NCI-H2227 (cell line): Measurements from ENCODE around the gene CDS1.
A peak's percentile ranks its signal among the peaks of the same experiment; 100 is the strongest.
"Not testable (repeated sequence)": the region's sequence is repeated elsewhere in the genome, so short reads cannot be mapped to it uniquely, and the experiment has no call there.

Experiments
- DNase-seq: peaks from one replicate; lab custom pipeline; 2025; ENCODE audit not compliant: unreplicated experiment; lab: John Stamatoyannopoulos, UW

The CDS1 gene

GRCh38 chr4:84606645-84607044 is 23.7 kb downstream of the CDS1 start:
- no peak for DNase-seq

GRCh38 chr4:84611531-84611930 is 28.6 kb downstream of the CDS1 start:
- no peak for DNase-seq

DNA sequence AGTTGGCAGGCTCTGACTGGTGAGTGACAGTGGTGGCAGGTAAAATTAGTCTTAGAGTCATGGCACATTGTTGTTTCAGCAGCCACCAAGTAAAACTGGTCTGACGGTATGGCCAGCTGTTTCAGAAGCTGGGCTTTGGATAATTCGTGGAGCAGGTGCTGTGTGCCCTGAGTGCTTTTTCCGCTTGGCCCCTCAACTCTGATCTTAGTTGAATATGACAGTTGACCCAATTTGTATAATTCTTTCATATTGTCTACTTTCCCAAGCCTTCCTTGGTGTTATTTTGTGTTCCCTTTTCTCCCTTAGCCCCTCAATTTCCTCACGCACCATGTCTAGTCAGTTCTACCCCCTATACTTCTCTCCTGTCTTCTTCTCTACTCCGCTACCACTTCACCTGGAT is 32.0 kb downstream of the CDS1 start:
- no peak for DNase-seq

DNA sequence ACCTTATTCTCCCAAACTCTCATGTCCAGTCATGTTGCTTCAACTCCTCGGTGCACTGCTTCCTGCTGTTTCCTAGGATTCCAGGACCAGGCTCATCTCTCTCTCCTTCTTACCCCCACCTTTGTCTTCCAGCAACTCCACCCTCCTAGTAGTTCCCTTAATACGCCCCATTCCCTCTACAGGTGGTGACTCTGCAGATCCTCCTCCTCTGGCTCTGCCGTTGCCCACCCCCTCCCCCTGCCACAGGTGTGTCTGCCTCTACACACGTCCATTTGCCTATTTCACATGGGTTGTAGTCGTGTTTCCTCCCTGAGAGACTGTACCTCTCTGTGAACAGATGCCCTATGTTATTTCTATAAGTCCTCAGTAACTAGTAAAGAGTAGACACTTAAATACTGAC is 32.4 kb downstream of the CDS1 start:
- no peak for DNase-seq

DNA sequence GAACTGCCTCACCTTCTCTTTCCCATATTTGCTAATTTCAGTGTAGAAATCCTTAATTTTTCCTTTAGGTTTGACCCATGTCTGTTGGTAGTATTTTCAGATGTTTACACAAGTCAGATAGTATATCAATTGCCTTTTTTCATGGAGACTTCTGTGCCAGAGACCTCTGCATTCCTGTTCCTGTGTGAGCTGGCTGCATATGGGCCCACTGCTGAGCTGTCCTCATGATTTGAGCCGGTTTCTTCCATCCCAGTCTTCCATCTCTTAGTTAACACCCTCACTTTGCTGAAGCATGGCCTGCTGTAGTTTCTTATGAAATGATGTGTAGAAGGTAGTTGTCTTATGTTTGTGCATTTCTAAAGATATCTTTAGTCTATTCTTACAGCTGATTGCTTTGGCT is 40.0 kb downstream of the CDS1 start:
- no peak for DNase-seq

DNA sequence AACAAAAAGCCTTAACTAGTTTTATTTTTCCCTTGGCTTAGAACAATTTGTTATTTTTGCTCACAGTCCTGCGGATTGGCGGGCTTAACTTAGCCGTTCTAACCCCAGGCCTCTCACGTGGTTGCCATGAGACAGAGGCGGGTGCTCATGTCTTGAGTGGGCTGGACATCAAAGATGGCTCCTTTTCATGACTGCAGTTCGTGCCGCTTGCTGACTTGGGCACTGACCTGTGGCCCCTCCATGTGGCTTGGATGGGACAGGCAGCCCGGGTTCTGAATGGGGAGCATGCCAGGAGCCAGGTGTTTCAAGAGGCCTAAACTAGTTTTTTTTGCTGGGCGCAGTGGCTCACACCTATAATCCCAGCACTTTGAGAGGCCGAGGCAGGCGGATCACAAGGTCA is 40.7 kb downstream of the CDS1 start:
- no peak for DNase-seq

DNA sequence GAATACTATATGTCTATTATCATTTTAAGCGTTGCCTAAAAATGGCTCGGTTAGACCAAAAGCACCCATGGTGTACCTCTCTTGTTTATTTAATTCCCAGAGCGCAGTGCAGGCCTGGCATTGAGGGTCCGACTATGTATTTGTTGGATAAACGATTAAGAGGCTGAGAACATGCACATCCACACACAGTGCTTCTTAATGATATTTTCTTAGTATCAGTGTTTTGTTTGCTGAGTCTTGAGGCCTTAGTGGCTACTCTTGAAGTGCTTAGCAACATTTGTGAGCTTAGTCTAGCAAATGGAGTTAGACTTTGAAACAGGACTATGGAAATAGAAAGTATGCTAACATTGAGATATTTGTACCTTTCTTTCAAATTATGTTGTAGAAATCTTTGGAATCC is 43.7 kb downstream of the CDS1 start:
- no peak for DNase-seq

DNA sequence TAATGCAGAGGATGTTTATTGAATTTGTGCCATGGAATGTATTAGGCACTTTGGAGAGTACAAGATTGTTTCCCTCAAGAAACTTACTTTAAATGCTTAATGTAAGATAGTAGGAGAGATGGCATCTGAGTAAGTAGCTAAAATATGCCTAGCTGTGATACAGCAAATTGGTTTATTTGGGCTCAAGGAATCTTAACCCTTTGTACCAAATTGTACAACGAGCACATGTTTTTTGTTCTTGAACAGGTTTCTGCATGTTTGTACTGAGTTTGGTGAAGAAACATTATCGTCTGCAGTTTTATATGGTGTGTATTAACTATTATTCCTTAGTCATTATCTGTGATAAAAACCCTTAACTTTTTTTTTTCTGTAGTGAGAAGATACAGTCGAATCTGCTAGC is 48.6 kb downstream of the CDS1 start:
- no peak for DNase-seq

- no peak for DNase-seq
These were observed 49.2 kb downstream of the CDS1 start for GRCh38 chr4:84632092-84632491.

GRCh38 chr4:84634961-84635360 is 52.0 kb downstream of the CDS1 start:
- no peak for DNase-seq

DNA sequence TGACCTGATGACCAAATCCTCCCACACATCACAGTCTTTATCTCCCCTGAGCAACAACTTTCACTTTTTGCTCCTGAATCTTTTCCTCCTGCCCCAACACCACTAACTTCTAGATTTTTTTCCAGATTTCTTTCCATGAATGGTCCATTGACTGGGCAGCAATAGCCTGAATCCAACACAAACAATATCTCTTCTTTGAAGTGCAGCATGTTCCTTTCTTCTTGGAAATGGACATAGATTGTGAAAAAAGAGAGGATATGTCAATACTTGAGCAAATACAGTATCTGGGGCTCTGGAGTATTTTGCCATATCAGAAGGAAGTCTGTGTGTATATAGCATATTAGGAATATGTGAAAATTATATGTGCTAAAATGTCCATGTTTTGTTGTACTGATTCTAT is 55.2 kb downstream of the CDS1 start:
- DNase-seq = no peak

- DNase-seq = no peak
These were observed 56.2 kb downstream of the CDS1 start for GRCh38 chr4:84639145-84639544.

DNA sequence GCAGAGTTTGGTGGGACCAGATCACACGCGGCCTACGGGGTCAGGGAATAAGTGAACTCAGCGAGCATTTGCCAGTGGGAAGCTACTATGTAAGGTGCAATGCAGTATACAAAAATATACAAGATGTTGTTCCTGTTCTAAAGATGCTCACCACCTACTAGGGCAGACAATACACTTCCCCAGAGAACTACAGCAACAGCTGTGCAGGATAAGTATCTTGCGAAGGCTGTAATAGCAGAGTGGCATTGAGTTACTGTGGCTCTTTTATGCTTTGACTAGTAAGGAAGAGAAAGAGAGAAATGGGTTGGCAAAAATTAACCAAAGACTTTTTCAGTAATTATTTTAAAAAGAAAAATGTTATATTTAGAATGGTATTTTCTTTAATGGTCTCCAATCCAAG is 61.2 kb downstream of the CDS1 start:
- no peak for DNase-seq

- DNase-seq = peak; percentile 3
These were observed 64.5 kb downstream of the CDS1 start for GRCh38 chr4:84647312-84647884.

GRCh38 chr4:84648178-84648577 is 65.3 kb downstream of the CDS1 start:
- DNase-seq = no peak

GRCh38 chr4:84648863-84649647 is 66.1 kb downstream of the CDS1 start:
- no peak for DNase-seq

DNA sequence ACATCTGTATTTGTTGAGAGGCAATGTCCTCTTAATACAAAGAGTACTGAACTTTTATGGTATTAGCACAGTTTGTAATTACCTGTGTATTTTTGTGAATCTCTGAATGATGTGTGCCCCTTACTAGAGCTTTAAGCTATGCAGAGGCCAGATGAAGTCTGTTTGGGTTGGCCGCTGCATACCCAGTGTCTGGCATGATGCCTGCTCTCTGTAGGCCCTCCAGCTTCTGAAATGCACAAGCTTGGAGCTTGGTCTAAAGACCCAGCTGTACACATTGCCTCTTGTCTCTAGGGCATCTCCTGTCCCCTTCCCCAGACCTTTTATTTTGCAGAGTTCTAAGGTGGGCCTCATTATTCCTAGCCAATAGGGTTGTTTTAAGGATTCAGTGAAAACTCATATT is 68.6 kb downstream of the CDS1 start:
- DNase-seq = no peak

- DNase-seq = no peak
These were observed 69.6 kb downstream of the CDS1 start for GRCh38 chr4:84652478-84652877.

DNA sequence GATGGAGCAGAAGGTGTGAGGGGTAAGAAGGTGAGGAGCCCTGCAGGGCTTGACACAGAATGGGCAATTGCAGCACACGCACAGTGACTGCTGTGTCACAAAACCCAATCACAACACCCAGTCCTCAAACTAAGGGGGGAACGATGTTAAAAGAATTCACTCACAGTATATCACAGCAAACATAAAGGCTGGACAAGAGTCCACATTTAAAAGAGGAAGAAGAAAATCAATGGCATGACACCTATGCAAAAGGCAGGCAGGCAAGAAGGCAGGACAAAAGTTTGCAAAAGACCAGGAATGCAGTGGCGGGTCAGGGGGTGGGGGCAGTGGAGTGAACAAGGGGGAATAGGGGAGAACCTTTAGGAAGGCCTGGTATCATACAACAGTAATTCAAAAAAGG is 77.7 kb downstream of the CDS1 start:
- no peak for DNase-seq

DNA sequence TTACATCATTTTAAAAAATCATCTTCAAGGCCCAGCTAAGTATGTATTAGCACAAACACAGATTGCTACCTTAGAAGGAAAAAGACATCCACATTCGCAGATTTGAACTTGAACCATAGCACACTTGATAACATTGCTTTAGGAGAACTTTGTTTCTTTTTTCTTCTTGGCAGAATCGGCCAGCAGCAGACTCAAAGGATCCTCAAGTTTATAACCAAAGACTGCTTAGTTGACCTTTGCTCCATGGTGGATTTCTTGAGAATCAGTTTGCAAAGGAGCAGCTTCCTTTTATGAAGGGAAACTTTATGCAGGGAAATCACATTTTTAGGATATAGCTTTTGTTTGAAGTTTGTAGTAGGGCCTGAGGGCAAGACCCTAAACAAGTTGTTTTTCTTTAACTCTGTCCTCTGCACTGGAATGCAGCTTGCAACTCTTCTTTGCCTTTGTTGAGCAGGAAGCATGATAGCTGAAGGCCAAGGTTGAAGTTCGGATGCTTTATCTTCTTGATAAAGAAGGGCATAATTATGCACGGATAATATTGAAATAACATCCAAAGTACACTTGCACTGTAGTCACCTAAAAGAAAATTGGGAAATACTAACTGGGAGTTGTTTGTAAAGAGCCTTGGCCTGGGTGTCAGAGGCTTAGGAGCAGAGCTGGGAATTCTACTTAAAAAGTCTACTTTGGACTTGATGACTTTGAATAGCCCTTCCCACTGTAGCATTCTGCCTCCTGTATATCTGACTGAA is 78.4 kb downstream of the CDS1 start:
- DNase-seq = no peak

- not testable (repeated sequence) for DNase-seq
These were observed 81.8 kb downstream of the CDS1 start for GRCh38 chr4:84664767-84665166.

DNA sequence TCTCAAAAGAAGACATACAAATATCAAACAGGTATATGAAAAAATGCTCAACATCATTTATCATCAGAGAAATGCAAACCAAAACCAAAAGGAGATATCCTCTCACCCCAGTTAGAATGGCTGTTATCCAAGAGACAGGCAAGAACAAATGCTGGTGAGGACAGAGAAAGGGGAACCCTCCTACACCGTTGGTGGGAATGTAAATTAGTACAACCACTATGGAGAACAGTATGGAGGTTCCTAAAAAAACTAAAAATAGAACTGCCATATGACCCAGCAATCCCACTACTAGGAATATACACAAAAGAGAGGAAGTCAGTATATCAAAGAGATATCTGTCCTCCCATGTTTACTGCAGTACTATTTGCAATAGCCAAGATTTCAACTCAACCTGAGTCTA is 83.5 kb downstream of the CDS1 start:
- DNase-seq = no peak
